Putamen (tissue), 1 donor: ENCODE results near the gene CALR.
A peak's percentile ranks its signal among the peaks of the same experiment; 100 is the strongest.
"Not testable (repeated sequence)": the region's sequence is repeated elsewhere in the genome, so short reads cannot be mapped to it uniquely, and the experiment has no call there.

Experiments used
- DNase-seq: peaks from one replicate; pipeline ENCODE4 v3.0.0-alpha.2; 2016; ENCODE audit warnings: low spot score

The CALR gene

DNA sequence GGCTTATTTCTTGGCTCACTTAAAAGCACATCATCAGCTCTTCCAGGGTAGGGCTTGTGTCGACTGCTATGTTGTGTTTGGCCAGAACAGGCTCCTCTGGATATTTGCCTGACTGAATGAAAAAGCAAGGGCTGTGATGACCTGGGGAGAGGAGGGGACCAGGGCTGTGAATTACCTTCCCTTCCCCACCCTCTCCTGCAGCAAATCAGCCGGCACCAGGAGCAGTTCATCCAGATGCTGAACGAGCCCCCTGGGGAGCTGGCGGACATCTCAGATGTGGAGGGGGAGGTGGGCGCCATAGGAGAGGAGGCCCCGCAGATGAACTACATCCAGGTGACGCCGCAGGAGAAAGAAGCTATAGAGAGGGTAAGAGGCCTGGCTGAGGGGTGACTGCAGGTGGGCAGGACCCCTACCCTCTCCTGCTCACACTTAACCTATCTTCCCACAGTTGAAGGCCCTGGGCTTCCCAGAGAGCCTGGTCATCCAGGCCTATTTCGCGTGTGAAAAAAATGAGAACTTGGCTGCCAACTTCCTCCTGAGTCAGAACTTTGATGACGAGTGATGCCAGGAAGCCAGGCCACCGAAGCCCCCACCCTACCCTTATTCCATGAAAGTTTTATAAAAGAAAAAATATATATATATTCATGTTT, 14.2 kb downstream of the CALR start:
- no peak for DNase-seq

- peak; percentile 67 for DNase-seq
These were observed 14.9 kb downstream of the CALR start for GRCh38 chr19:12953138-12953798.

DNA sequence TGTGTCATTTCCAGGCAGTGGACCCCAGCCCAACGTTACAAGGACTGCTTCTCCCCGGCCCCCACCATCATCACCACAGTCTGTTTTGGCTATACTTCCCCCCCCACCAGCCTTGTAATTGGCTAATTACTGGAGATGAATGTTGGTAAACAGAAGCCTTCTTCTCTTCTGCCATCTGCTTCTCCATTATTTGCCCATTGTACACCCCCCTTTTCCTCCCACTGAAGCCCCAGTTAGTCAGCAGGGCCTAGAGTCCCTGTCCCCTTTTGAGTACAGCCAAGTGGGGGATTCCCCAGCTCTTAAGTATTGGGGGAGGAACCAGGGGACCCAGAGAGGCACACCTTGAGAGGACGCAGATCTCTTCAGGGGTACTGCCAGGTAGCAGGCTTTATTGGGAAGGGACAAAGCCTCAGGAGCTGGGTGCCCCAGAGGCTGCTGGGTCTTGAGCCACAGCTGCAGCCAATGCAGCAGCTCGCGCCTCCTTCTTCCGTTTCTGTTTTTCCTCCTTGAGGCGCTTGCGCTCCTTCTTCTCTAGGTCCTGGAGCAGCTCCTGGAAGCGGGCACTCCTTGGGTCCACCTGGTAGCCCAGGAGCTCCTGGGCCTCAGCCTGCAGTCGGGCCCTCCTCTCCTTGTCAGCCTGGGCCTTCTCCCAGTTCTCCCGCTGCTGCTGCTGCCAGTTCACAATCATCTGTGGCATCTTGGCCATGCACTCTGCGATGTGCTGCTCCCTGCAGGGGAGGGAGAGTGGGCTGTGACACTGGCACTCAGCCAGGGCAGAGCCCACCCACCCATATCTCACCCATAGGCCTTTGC, 15.6 kb downstream of the CALR start:
- DNase-seq: no peak

DNA sequence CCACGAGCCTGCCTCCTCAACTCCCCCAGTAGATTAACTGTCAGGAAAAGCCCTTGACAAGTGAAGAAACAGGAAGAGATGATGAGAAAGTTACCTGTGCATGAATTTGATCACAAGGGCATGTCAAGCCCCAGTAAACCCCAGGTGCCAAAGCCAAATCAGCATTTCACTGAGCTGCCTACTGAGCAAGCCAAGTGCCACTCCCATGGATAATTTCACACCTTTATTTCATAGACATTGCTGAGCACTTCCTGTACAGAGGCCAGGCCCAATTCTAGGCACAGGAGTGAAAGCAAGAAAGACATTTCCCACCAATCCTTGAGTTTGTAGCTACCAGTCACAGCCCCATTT, 16.2 kb downstream of the CALR start:
- no peak for DNase-seq

- not testable (repeated sequence) for DNase-seq
These were observed 17.2 kb downstream of the CALR start for GRCh38 chr19:12955575-12955974.

- no peak for DNase-seq
These were observed 17.6 kb downstream of the CALR start for GRCh38 chr19:12955996-12956395.

DNA sequence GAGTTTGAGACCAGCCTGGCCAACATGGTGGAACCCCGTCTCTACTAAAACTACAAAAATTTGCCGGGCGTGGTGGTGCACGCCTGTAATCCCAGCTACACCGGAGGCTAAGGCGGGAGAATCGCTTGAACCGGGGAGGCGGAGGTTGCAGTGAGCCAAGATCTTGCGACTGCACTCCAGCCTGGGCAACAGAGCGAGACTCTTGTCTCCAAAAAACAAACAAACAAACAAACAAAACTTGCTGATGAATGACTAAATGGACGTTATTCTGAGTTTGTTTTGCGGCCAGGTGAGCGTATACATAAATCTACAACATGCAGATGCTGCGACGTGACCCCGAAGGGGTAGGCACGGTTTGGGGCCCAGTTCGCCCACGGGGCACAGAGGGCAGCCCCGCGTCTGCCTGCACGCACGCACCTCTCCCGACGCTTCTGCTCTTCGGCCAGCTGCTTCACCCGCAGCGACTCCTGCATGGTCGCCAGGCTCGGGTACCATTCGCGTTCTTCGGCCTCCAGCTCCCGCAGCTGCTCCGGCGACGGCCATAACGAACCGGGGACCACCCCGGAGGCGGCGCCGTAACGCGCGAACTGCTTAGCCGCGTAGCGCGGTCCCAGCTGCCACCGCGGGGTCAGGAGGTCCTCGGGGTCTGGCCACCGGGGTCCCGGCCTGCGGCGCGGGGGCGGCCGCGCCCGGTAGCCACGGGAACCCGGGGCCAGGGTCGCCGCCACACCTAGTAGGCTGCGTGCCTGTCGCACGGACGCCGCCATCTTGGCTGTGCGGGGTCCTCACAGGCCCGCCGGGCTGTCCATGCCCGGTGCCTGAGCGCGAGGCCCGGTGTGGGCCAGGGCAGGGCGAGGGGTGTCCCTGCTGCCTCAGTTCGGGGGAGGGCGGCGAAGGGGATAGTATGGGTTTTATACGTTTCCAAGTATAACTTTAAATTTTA, 18.3 kb downstream of the CALR start, which contains the start of gene GADD45GIP1:
Gene GADD45GIP1 (minus strand): TSS at position 778 of the 943 bp plus-strand sequence. CDS start 11 bp downstream, at position 767.
- peak; percentile 74 for DNase-seq

DNA sequence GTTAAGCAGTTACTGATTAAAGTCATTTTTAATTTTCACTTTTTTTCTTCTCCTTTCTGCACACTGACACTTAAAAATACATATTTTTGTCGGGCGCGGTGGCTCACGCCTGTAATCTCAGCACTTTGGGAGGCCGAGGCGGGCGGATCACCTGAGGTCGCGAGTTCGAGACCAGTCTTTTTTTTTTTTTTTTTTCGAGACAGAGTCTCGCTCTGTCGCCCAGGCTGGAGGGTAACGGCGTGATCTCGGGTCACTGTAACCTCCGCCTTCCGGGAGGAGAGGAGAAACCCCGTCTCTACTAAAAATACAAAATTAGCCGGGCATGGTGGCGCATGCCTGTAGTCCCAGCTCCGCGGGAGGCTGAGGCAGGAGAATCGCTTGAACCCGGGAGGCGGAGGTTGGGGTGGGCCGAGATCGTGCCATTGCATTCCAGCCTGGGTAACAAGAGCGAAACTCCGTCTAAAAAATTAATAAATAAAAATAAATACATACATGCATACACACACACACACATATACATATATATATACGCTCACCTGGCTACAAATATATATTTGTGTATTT, 19.1 kb downstream of the CALR start:
- DNase-seq: not testable (repeated sequence)

- DNase-seq: no peak
These were observed 21.1 kb downstream of the CALR start for GRCh38 chr19:12959481-12959880.

DNA sequence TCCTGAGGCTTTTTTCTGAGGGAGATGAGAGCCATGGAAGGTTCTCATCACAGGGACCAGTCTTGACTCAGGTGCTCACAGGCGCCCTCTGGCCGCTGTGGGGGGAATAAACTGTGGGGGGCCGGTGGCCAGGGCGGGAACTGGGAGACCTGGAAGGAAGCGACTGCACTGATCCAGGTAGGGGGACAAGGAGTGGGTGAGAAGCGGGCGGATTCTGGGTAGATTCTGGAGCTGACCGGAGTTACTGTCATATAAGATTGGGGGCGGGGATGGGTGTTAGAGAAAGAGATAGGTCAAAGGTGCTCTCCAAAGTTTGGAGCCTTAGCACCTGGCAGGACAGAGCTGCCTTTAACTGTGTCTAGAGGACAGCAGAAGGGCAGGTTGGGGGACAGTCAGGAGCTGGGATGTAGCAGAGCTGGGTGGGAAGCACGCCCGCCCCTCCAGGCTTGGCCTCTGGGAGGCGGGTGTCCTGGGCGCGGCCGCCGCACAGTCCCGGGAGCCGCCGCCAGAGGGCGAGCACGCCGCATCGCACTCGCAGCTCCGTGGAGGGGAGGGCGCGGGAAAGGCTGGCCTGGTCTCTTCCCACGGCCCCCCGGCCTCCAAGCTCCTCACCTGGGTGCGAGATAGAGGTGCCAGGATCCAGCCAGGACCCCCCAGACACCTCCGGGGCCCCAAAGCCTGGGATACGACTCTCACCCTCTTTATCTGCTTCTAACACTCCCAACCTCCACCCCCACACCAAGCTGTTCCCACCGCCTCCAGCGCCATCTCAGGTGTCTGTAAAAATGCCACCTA, 26.8 kb downstream of the CALR start:
- peak; percentile 58 for DNase-seq

DNA sequence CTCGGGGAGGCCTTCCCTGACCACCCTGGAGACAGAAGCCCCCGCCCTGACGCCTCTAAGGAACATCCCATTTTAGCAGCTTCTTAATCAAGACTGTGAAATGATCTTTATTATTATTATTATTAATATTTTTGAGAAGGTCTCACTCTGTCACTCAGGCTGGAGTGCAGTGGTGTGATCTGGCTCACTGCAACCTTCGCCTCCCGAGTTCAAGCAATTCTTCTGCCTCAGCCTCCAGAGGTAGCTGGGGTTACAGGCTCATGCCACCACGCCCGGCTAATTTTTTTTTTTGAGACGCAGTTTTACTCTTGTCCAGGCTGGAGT, 27.4 kb downstream of the CALR start:
- DNase-seq: no peak

GRCh38 chr19:12967907-12968306, 29.5 kb downstream of the CALR start:
- DNase-seq: no peak

GRCh38 chr19:12969292-12969988, 31.0 kb downstream of the CALR start, which contains the start of gene DAND5:
Gene DAND5, plus strand, starts transcription at chr19:12969576. Its CDS starts 85 bp downstream, at chr19:12969661.
- DNase-seq: peak; percentile 51

DNA sequence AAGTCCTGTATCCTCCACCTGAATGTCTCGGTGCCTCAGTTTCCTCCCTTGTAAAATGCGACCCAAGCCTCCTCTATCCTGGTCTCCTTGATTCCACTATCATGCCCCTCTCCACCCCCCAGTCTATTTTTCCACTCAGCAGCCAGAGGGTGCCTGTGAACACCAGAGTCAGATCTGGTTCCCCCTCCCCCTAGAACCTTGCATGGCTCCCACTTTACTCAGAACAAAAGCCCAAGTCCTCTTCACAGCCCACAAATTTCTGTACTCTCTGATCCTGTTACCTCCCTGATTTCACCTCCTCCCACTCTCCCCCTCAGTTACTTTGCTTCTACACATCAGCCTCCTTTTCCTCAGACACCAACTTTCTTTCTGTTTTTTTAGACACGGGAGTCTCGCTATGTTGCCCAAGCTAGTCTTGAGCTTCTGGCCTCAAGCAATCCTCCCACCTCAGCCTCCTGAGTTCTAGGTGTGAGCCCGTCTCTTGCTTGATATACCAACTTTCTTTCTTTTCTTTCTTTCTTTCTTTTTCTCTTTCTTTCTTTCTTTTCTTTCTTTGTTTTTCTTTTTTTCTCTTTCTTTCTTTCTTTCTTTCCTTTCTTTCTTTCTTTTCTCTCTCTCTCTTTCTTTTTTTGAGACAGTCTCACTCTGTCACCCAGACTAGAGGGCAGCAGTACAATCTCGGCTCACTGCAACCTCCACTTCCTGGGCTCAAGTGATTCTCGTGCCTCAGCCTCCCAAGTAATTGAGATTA, 31.8 kb downstream of the CALR start:
- DNase-seq: peak; percentile 60

GRCh38 chr19:12973236-12973635, 34.8 kb downstream of the CALR start:
- no peak for DNase-seq

GRCh38 chr19:12974301-12975220, 36.2 kb downstream of the CALR start:
- DNase-seq: no peak

GRCh38 chr19:12975221-12975741, 36.9 kb downstream of the CALR start:
- DNase-seq: no peak

- not testable (repeated sequence) for DNase-seq
These were observed 37.7 kb downstream of the CALR start for GRCh38 chr19:12976109-12976508.
